Urinary bladder (tissue), 4 donors: ENCODE measurements around the gene ACER1. TPM values are rescaled to one million over a fixed set of nuclear protein-coding genes. Genes with fewer than 3 reads are reported as not detected.
"Not testable (repeated sequence)": the region's sequence is repeated elsewhere in the genome, so short reads cannot be mapped to it uniquely, and the experiment has no call there.

Experiments
- DNase-seq: peaks from one replicate; pipeline ENCODE4 v3.0.0-alpha.2; 2015; ENCODE audit errors: extremely low spot score
- H3K27ac ChIP-seq: one replicate; pipeline ENCODE4 v1.5.1; 2013; ENCODE audit warnings: low read depth, mild to moderate bottlenecking, moderate library complexity
- H3K36me3 ChIP-seq: one replicate; pipeline ENCODE4 v1.6.1; 2013; ENCODE audit warnings: mild to moderate bottlenecking, moderate library complexity; ENCODE audit not compliant: insufficient read depth
- H3K4me1 ChIP-seq: one replicate; pipeline ENCODE4 v1.6.1; 2013; ENCODE audit warnings: mild to moderate bottlenecking, moderate library complexity; ENCODE audit not compliant: insufficient read depth
- H3K4me3 ChIP-seq: one replicate; pipeline ENCODE4 v1.5.1; 2013; ENCODE audit warnings: low read depth, low read length
- WGBS: extraction: QIAGEN DNeasy Blood & Tissue Kit; methylation state at CpG from one replicate; pipeline ENCODE4 v1.1.7; 2013; 5-methylcytosine and 5-hydroxymethylcytosine counted together
- polyA plus RNA-seq: library from polyadenylated mRNA; stranded (reverse); fragments of 200-250 nt; gene quantifications from one replicate; pipeline ENCODE4 v1.2.3, GENCODE V29; 2013
- total RNA-seq: library from RNA; depleted of rRNA; stranded (reverse); fragments of >200 nt; gene quantifications from one replicate; pipeline ENCODE4 v1.2.3, GENCODE V29; 2014
- donor health status: healthy with polysubstance abuse.
- donor health status: healthy.

Gene ACER1
- total and polyA plus RNA-seq, 2 donors = 0.11 TPM; not detected in 1

DNA sequence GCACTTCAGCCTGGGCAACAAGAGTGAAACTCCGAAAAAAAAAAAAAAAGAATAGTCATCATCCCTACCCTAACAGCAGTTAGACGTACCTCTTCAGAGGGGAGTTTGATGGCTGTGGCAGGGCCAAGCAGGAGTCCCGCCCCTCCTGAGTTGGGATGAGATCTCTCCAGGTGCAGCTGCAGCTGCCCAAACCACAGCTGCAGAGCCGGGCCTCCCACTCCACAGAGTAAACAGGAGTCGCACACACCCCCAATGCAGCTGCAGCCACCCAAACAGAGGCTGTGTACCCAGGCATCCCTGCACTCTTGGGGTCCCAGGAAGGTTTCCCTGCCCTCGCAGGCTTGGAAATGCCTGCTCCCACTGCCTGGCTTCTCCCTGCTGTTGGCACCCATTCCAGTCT is 36.2 kb downstream of the ACER1 start:
- Histone ChIP-seq H3K4me1 (no peaks in the 10 kb centered on the region), H3K4me3 (no peak overlapping the region), H3K27ac (no peak overlapping the region), H3K36me3 (no peaks in the 10 kb centered on the region)
- 80% methylated on average over 6 of the region's 6 CpGs for WGBS
- DNase-seq = no peak

DNA sequence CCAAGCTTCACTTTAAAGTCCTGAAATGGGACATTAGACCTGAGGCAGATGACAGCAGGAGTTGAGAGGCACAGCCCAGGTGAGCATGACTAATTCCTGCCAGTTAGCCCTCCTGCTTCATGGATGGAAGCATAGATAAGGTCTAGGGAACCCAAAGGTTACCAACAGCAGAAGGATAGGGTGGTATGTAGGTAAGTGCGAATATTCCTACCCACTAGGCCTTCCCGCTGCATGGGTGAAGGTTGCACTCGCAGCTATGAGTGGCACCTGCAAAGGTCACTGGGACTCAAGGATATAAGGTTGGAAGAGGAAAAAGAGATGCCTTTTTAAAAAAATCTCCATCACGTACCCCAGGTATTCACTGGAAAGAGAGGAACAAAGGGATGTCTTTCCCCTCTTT is 41.4 kb downstream of the ACER1 start:
- H3K4me1 ChIP-seq = no peaks in the 10 kb centered on the region
- no peak overlapping the region for H3K27ac ChIP-seq
- no peak for DNase-seq
- 57% methylated on average over 4 of the region's 4 CpGs for WGBS
- H3K36me3 ChIP-seq = no peaks in the 10 kb centered on the region
- H3K4me3 ChIP-seq = no peak overlapping the region

DNA sequence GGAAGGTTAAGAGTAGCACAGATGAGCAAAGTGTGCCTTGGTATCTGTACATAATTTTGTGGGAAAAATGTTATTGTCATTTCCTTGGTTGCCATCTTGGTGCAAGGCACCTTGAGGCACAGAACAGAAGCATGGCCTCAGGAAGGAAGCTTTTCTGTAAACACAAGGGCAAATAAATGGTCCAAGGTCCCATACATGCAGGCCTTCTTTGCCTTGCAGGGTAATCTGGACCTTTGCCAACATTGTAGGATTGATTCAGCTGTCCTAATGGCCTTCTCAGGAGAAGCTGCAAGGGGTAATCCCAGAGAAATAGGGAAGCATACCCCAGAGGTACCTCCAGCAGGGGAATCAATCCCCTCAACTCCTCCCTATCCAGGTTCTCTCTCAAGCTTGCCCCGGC is 44.7 kb downstream of the ACER1 start:
- H3K4me1 ChIP-seq = no peaks in the 10 kb centered on the region
- DNase-seq = no peak
- H3K36me3 ChIP-seq = no peaks in the 10 kb centered on the region
- H3K27ac ChIP-seq = no peak overlapping the region
- no peak overlapping the region for H3K4me3 ChIP-seq
- 100% methylated on average over 1 of the region's 1 CpG for WGBS

DNA sequence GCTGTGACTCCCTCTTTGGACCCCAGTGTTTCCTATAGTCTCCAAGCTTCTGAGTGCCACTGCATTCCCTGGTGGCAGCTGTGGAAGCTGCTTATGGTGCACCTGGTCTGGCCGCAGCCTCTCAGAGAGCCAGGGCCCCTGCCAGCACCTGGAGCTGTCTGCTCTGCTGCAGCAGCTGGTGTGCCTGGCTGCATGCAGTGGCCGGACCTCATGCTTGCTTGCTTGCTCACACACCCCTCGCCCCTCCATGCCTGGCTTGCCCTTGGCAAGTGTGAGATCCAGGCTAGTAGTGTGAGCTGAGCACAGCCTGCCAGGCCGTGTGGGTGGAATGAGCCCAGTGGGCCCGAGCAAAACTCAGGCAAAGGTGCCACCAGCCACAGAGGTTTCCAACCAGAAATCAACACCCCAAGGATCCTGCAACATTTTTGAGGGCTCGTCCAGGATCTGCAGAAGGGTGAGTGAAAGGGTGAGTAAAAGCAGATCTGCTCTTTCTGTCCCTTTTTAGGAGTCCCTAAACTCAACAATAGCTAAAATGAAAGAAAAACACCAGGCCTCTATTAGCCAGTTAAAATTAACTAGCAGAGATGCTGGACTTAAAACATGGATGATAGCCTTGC is 46.0 kb downstream of the ACER1 start:
- no peaks in the 10 kb centered on the region for H3K36me3 ChIP-seq
- H3K4me3 ChIP-seq = no peak overlapping the region
- H3K27ac ChIP-seq = no peak overlapping the region
- no peaks in the 10 kb centered on the region for H3K4me1 ChIP-seq
- WGBS = 85% methylated on average over 6 of the region's 6 CpGs
- no peak for DNase-seq

DNA sequence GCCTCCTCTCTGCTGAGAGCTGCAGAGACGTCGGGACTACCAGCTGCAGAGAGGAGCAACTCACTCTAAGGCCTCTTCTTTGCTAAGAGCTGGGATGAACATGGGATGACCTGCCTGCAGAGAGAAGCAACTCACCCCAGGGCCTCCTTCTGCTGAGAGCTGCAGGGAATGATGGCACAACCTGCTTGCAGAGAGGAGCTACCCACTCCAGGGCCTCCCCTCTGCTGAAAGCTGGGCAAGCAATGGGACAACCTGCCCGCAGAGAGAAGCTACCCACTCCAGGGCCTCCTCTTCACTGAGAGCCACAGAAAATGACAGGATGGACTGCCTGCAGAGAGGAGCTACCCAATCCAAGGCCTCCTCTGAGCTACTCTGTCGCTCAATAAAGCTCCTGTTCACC is 46.7 kb downstream of the ACER1 start:
- no peaks in the 10 kb centered on the region for H3K4me1 ChIP-seq
- no peaks in the 10 kb centered on the region for H3K36me3 ChIP-seq
- H3K4me3 ChIP-seq = no peak overlapping the region
- 83% methylated on average over 4 of the region's 4 CpGs for WGBS
- H3K27ac ChIP-seq = no peak overlapping the region
- no peak for DNase-seq

DNA sequence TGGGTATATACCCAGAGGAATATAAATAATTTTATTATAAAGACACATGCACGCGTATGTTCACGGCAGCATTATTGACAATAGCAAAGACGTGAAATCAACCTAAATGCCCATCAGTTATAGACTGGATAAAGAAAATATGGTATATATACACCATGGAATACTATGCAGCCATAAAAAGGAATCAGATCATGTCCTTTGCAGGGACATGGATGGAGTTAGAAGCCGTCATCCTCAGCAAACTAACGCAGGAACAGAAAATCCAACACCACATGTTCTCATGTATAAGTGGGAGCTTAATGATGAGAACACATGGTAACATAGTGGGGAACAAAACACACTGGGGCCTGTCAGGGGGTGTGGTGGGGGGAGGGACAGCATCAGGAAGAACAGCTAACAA is 51.0 kb downstream of the ACER1 start:
- 86% methylated on average over 6 of the region's 6 CpGs for WGBS
- not testable (repeated sequence) for DNase-seq, H3K36me3 ChIP-seq

DNA sequence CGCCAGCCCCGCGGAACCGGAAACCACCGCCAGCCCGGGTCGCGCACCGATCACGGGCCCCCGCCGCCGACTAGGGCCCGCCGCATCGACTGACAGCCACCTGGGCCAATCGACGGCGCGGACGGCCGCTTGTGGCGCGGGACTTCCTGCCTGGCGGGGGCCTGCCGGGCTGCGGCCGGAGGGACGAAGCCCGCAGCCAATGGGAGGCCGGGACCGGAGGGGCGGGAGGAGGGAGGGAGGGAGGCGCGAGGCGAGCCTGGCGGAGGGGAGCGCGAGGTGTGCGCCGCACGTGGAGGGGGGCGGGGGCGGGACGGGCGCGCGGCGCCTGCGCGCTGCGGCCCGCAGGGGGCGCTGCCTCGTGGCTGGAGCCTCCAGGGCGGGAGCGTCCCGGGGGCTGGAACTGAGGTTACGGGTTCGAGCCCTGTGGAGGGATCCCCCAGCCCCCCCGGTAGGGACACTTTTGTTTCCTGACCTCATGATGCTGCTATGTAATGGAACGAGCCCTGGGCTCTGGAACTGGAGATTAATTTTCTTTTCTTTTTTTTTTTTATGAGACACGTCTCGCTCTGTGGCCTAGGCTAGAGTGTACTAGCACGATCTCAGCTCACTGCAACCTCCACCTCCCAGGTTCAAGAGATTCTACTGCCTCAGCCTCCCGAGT is 53.4 kb downstream of the ACER1 start, which contains the start of gene MLLT1:
Gene MLLT1 (minus strand): TSS at position 45 of the 661 bp plus-strand sequence. CDS start 191 bp downstream, outside the sequence.
- peak within 1 kb of the TSS; percentile 99 for H3K4me3 ChIP-seq
- peak within 1 kb of the TSS; percentile 66 for H3K27ac ChIP-seq
- 3% methylated on average over 65 of the region's 66 CpGs for WGBS
- peaks cover 2% of the 10 kb centered on the region for H3K4me1 ChIP-seq
- no peaks in the 10 kb centered on the region for H3K36me3 ChIP-seq
- peak; percentile 79 for DNase-seq

More for the DNA sequence above, 51.0 kb downstream of the ACER1 start:
- not testable (repeated sequence) for H3K27ac ChIP-seq, H3K4me1 ChIP-seq, H3K4me3 ChIP-seq

DNA sequence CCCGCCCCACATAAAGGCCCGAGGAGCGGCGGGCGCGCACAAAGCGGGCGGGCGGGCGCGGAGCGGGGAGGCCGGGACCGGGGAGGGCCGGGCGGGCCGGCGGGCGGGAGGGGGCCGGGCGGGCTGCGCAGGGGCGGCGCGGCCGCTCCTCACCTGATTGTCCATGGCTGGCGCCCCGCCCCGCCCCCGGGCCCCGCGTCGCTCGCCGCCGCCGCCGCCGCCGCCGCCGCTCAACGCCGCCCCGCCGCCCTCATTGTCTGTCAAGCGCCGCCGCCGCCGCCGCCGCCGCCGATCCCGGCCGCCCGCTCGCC is 53.8 kb downstream of the ACER1 start:
- H3K4me1 ChIP-seq = peaks cover 2% of the 10 kb centered on the region
- peak overlapping the region; percentile 66 for H3K27ac ChIP-seq
- DNase-seq = no peak
- no peaks in the 10 kb centered on the region for H3K36me3 ChIP-seq
- peak overlapping the region; percentile 99 for H3K4me3 ChIP-seq
- WGBS = under 1% methylated on average over 59 of the region's 59 CpGs

DNA sequence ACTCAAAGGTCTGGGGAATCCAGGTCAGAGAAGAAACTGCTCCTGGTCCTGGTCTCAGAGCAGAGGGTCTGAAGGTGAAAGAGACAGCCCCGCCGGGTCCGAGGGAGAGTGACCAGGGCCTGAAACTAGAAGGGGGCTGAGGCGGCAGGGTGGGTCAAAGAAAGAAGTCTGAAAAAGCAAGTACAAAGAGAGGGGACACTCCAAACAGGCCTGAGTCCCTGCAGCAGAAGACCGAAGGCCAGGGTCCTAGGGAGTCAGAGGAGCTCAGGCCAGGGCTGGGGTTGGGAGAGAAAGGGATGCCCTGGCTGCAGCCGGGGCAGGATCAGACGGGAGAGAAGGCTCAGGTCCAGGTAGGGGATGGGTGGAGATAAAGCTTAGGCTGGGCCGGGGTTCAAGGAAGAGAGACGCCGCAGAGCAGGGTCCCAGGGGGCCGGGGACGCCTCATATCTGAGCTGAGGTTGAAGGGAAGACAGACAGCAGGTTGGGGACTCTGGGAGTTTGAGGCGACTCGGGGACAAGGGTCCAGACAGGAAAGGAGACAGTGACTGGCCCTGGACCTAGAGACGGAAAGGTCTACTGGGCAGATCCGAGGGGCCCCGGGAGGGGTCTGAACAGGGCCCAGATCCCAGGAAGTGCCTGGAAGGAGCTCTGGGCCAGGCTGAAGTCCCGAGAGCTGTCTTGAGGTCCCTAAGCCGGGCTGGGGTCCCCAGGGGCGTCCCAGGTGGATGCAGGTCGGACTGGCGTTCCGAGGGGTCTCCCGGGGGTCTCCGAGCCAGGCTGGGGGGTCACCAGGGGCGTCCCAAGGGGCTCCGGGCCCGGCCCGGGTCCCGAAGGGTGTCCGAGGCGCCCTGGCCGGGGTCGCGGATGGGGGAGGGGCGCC is 54.4 kb downstream of the ACER1 start:
- 6% methylated on average over 36 of the region's 36 CpGs for WGBS
- Histone ChIP-seq H3K27ac (peak overlapping the region; percentile 46), H3K4me1 (peaks cover 5% of the 10 kb centered on the region), H3K36me3 (no peaks in the 10 kb centered on the region), H3K4me3 (peak overlapping the region; percentile 99)
- DNase-seq = no peak

DNA sequence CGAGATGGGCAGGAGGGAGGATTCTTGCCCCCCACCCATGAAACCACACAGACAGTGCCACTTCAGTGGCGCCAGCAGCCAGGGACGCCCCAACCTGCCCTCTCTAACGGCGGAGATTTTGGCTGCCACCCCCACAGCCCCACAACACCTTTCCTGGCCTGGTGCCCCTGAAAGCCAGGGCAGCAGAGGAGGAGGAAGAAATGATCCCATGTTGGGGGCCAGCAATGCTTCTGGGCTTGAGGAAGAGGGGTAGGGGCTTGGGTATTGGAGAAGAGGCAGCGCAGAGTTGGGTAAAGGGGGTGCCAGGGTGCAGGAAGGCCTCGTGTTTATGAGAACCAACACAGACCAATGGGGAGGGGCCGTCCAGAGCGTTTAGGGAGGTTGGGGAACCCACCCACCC is 55.4 kb downstream of the ACER1 start:
- H3K4me1 ChIP-seq = peaks cover 5% of the 10 kb centered on the region
- no peak overlapping the region for H3K27ac ChIP-seq
- no peak for DNase-seq
- no peaks in the 10 kb centered on the region for H3K36me3 ChIP-seq
- no peak overlapping the region for H3K4me3 ChIP-seq
- WGBS = 64% methylated on average over 9 of the region's 9 CpGs

DNA sequence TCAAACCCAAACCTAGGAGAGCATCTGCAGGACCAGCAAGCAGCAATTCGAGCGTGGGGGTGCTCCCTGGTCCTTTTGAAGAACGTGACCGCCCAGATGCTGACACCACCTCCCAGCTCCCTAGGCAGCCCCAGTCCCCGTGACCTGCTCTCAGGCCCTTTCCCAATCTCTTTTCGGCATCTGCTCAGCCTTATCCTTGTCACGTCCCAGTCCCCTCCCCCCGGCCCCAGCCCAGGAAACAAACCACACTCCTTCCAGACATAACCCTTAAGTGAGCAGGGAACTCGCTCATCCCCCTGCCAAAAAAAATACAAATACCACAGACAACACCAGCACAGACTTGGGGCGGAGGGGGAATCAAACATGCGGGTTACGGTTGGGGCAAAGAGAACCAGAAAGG is 57.0 kb downstream of the ACER1 start:
- H3K27ac ChIP-seq = peak overlapping the region; percentile 47
- peaks cover 5% of the 10 kb centered on the region for H3K4me1 ChIP-seq
- H3K4me3 ChIP-seq = no peak overlapping the region
- 30% methylated on average over 12 of the region's 12 CpGs for WGBS
- DNase-seq = no peak
- H3K36me3 ChIP-seq = no peaks in the 10 kb centered on the region

DNA sequence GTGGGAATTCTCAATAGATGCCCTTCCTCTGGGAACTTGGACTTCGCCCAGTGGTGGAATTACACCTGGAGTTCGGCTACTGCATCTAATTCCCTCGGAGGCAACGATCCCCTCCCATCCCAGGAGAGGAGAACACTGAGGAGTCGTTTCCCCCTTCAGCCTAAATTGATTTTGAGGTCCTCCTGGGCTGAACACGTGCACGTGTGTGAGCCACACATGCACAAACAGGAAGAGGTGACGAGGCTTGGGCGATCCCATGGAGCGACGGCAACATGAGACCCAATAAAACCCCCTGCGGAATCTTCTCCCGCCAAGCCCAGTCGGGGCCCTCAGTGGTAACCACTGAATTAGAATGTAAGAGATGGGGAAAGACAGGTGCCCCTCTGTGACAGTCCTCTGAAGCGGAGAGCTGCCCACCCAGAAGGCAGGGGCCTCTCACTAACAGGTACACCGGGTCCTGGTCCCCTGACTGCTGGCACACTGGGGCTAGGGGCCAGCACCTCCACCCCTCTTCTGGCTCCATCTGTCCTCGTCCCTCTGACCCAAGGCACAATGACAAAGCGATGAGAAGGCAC is 58.2 kb downstream of the ACER1 start:
- H3K36me3 ChIP-seq = no peaks in the 10 kb centered on the region
- WGBS = 80% methylated on average over 18 of the region's 18 CpGs
- DNase-seq = no peak

DNA sequence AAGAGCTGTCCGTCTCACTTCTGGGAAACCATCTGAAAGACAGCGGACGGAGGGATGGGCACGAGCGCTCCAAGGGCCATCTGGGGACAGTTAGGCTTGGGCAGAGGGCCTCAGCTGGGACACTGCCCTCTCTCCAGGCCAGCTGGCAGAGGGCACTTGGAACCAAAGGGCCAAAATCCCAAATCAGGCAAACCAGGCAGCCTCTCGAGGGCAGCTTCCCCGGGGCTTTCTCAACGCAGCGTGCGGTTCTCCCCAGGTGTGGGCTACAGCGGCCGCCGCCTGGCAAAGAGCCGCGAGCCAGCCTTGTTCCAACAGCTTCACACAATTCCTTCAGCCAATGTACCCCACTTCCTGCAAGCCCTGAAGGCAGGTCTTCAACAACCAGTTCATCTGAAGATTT is 58.7 kb downstream of the ACER1 start:
- no peak for DNase-seq
- Histone ChIP-seq H3K4me1 (peaks cover 6% of the 10 kb centered on the region), H3K36me3 (no peaks in the 10 kb centered on the region), H3K4me3 (no peak overlapping the region), H3K27ac (peak overlapping the region; percentile 63)
- WGBS = 83% methylated on average over 15 of the region's 15 CpGs

More for the DNA sequence above, 58.2 kb downstream of the ACER1 start:
- H3K4me3 ChIP-seq = no peak overlapping the region
- H3K27ac ChIP-seq = peak overlapping the region; percentile 63
- H3K4me1 ChIP-seq = peaks cover 6% of the 10 kb centered on the region
